Keratinocyte (primary cell): ENCODE data around the gene HCK.

Experiments
- CTCF ChIP-seq, 3 experiments: IDR thresholded peaks in 1 of 3; conservative IDR thresholded peaks in 1 of 3; optimal IDR thresholded peaks in 1 of 3; 2 replicates in 2 of 3; 3 replicates in 1 of 3; pipeline versions ENCODE3 to v1.5.1; 2011; ENCODE audit warnings: low read length in 3 of 3, mild to moderate bottlenecking in 3 of 3, moderate library complexity in 2 of 3, control low read depth in 1 of 3, inconsistent platforms in 1 of 3; ENCODE audit not compliant: insufficient read depth in 2 of 3; ENCODE audit errors: extremely low read depth in 1 of 3
- EZH2 ChIP-seq: IDR thresholded peaks from one replicate; pipeline ENCODE4 v1.6.1; 2012; ENCODE audit warnings: inconsistent platforms, mild to moderate bottlenecking, low read length, moderate library complexity

GRCh38 chr20:32063695-32064094 is 11.7 kb downstream of the HCK start:
- TF ChIP-seq CTCF (optimal IDR thresholded peaks at IDR 0.05 in 1 of 3, IDR thresholded peaks at IDR 0.05 in 1 of 3, conservative IDR thresholded peaks at IDR 0.05 in 1 of 3; ENCODE audit: extremely low read depth in 1 of 3, insufficient read depth in 2 of 3, low read length in 3 of 3) = no peak
- TF ChIP-seq EZH2 = no peak
